Measurements from ENCODE around the gene PPFIBP1.

PPFIBP1 gene

DNA sequence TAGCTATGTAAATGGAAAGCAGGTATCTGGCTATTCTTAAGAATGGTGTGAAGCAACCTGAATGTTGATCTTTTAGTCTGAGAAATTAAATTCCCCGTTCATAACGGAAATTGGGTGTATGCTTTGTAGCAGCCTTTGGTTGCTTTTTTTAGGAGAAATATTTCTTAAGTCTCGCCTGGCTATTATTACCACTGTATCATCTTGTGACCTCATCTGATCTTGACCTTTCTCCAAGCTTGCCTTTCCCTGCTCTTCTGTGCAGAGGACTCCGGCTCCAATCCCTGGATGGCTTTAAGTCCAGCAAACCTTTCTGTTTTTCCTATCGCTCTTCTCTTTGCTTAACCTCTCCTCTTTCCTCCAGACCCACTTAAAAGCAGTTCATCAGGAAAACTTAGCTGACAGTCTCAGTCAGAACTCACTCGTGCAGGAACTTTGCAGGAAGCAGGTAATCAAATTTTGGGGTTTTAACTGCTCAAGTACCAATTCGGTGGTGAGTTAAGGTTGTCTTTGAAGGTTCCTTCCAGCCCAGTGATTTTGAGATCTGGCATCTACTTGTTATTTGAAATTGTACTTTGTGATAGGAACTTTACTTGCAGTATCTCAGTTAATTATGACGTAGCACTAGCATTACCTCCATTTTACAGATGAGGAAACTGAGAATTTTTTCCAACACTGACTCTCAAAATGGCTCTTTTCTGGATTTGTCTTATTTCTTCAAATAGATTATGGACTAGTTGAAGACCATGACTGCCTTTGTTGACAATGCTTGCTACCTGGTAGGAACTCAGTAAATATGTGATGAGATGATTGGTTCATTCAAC lies 14.1 kb downstream of the PPFIBP1 start:
- Histone ChIP-seq H3K9ac (ENCODE audit: low read length) (no peak overlapping the region), H4K20me1 (ENCODE audit: insufficient read depth, low read length) (no peaks in the 10 kb centered on the region)

DNA sequence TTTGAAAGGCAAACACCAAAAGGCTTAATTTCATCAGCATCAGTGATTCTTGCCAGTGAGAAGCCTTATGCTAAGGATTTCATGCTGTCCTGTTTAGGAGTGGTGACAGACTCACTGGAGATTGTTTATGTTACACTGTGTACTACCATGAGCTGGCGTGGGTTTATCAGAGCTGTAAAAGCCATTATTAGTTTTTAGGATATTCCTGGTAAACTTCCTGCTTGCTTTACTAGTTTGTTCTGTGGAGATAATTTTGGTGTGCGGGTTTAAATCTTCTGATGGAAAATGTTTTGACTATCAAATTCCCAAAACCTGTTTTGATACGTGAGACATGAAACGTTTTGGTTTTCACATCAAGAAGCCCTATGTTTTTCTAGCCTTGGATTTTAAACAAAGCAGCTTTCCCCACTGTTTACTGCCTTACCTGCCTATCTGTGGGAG lies 15.2 kb downstream of the PPFIBP1 start:
- Histone ChIP-seq H3K36me3 (ENCODE audit: insufficient read depth, low read length) (no peaks in the 10 kb centered on the region), H3K9me2 (ENCODE audit: low read depth, low read length) (no peaks in the 10 kb centered on the region), H3K9me3 (ENCODE audit: low read length) (no peaks in the 10 kb centered on the region), H3K9ac (ENCODE audit: low read length) (no peak overlapping the region), H3K4me1 (ENCODE audit: insufficient read depth, low read length, severe bottlenecking) (no peaks in the 10 kb centered on the region), H3K79me2 (ENCODE audit: insufficient read depth, low read length) (no peaks in the 10 kb centered on the region), H3K4me2 (ENCODE audit: low read length) (no peak overlapping the region), H4K20me1 (ENCODE audit: insufficient read depth, low read length) (no peaks in the 10 kb centered on the region), H3K27me3 (ENCODE audit: insufficient read depth, low read length) (no peaks in the 10 kb centered on the region), H3F3A (ENCODE audit: insufficient read depth, low read length) (no peaks in the 10 kb centered on the region), H3K4me3 (ENCODE audit: low read depth, low read length, poor library complexity, severe bottlenecking) (no peak overlapping the region), H2AFZ (ENCODE audit: low read length) (no peak overlapping the region), H3K27ac (ENCODE audit: low read depth, low read length, poor library complexity, severe bottlenecking) (no peak overlapping the region)
- TF ChIP-seq EZH2 (IDR thresholded peaks at IDR 0.05; ENCODE audit: borderline replicate concordance, low read length) = no peak
- TF ChIP-seq, protein P1, sequence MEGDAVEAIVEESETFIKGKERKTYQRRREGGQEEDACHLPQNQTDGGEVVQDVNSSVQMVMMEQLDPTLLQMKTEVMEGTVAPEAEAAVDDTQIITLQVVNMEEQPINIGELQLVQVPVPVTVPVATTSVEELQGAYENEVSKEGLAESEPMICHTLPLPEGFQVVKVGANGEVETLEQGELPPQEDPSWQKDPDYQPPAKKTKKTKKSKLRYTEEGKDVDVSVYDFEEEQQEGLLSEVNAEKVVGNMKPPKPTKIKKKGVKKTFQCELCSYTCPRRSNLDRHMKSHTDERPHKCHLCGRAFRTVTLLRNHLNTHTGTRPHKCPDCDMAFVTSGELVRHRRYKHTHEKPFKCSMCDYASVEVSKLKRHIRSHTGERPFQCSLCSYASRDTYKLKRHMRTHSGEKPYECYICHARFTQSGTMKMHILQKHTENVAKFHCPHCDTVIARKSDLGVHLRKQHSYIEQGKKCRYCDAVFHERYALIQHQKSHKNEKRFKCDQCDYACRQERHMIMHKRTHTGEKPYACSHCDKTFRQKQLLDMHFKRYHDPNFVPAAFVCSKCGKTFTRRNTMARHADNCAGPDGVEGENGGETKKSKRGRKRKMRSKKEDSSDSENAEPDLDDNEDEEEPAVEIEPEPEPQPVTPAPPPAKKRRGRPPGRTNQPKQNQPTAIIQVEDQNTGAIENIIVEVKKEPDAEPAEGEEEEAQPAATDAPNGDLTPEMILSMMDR (IDR thresholded peaks at IDR 0.05; ENCODE audit: low read length) = no peak

More for the DNA sequence above, 14.1 kb downstream of the PPFIBP1 start:
- TF ChIP-seq EZH2 (IDR thresholded peaks at IDR 0.05; ENCODE audit: borderline replicate concordance, low read length) = no peak
- TF ChIP-seq, protein P1 (IDR thresholded peaks at IDR 0.05; ENCODE audit: low read length) = no peak
- Histone ChIP-seq H3K9me2 (ENCODE audit: low read depth, low read length) (no peaks in the 10 kb centered on the region), H3F3A (ENCODE audit: insufficient read depth, low read length) (no peaks in the 10 kb centered on the region), H3K4me3 (ENCODE audit: low read depth, low read length, poor library complexity, severe bottlenecking) (no peak overlapping the region), H3K4me1 (ENCODE audit: insufficient read depth, low read length, severe bottlenecking) (no peaks in the 10 kb centered on the region), H3K4me2 (ENCODE audit: low read length) (no peak overlapping the region), H3K9me3 (ENCODE audit: low read length) (no peaks in the 10 kb centered on the region), H2AFZ (ENCODE audit: low read length) (no peak overlapping the region), H3K36me3 (ENCODE audit: insufficient read depth, low read length) (no peaks in the 10 kb centered on the region), H3K27ac (ENCODE audit: low read depth, low read length, poor library complexity, severe bottlenecking) (no peak overlapping the region), H3K27me3 (ENCODE audit: insufficient read depth, low read length) (no peaks in the 10 kb centered on the region), H3K79me2 (ENCODE audit: insufficient read depth, low read length) (no peaks in the 10 kb centered on the region)

DNA sequence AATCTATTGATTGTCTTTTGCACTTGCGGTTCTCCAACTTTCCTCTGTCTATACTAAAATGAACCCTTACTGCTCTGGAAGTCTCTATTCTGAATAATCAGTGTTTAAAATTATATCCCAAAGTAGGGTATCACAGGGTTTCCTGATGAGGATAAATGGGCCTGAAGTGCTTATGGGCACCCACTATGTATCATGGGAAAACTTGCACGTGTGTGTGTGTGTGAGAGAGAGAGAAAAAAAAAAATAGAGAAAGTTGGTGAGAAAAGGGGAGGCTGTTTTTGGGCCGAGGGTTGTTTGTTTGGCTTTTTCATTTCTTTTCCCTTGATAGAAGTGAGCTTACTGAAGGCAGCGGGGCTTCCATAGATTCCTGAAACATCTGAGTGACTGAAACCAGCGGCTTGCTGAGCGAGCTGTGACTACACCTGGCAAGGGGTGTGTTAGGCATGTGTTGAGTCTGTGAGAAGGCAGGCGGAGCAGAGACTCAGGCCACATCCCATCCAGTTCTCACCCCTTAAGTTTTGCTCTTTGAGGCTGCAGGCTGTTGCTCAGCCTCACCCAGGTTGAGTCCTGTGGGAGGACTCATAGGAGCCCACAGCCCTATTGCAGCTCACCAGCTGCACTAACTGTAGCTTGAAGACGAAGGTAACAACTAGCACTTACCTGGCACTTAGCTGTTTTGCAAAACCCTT lies 17.2 kb downstream of the PPFIBP1 start:
- Histone ChIP-seq H3K9me2 (ENCODE audit: low read depth, low read length) (no peaks in the 10 kb centered on the region), H3K4me2 (ENCODE audit: low read length) (no peak overlapping the region), H3K27me3 (ENCODE audit: insufficient read depth, low read length) (no peaks in the 10 kb centered on the region), H3K4me1 (ENCODE audit: insufficient read depth, low read length, severe bottlenecking) (no peaks in the 10 kb centered on the region), H3K79me2 (ENCODE audit: insufficient read depth, low read length) (no peaks in the 10 kb centered on the region), H3K27ac (ENCODE audit: low read depth, low read length, poor library complexity, severe bottlenecking) (no peak overlapping the region), H3K36me3 (ENCODE audit: insufficient read depth, low read length) (no peaks in the 10 kb centered on the region), H3F3A (ENCODE audit: insufficient read depth, low read length) (no peaks in the 10 kb centered on the region), H3K9me3 (ENCODE audit: low read length) (no peaks in the 10 kb centered on the region), H3K4me3 (ENCODE audit: low read depth, low read length, poor library complexity, severe bottlenecking) (no peak overlapping the region), H3K9ac (ENCODE audit: low read length) (no peak overlapping the region), H2AFZ (ENCODE audit: low read length) (no peak overlapping the region), H4K20me1 (ENCODE audit: insufficient read depth, low read length) (no peaks in the 10 kb centered on the region)
- TF ChIP-seq, protein P1 (IDR thresholded peaks at IDR 0.05; ENCODE audit: low read length) = no peak

Data from OCI-LY1 (cell line).